D341Med (cell line): ENCODE results near the gene RASSF6.
"Not testable (repeated sequence)": the region's sequence is repeated elsewhere in the genome, so short reads cannot be mapped to it uniquely, and the experiment has no call there.

ENCODE experiments used
- DNase-seq: peaks from one replicate; pipeline ENCODE4 v3.0.0; 2012; ENCODE audit warnings: low spot score

RASSF6 gene, protein sequence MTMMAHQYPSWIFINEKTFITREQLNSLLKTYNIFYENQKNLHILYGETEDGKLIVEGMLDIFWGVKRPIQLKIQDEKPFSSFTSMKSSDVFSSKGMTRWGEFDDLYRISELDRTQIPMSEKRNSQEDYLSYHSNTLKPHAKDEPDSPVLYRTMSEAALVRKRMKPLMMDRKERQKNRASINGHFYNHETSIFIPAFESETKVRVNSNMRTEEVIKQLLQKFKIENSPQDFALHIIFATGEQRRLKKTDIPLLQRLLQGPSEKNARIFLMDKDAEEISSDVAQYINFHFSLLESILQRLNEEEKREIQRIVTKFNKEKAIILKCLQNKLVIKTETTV

GRCh38 chr4:73620115-73620792 lies at the start of gene RASSF6:
TSS of gene RASSF6 (minus strand) at chr4:73620436. CDS start at chr4:73611795, 8,641 bp downstream.
- DNase-seq = peak; percentile 58

DNA sequence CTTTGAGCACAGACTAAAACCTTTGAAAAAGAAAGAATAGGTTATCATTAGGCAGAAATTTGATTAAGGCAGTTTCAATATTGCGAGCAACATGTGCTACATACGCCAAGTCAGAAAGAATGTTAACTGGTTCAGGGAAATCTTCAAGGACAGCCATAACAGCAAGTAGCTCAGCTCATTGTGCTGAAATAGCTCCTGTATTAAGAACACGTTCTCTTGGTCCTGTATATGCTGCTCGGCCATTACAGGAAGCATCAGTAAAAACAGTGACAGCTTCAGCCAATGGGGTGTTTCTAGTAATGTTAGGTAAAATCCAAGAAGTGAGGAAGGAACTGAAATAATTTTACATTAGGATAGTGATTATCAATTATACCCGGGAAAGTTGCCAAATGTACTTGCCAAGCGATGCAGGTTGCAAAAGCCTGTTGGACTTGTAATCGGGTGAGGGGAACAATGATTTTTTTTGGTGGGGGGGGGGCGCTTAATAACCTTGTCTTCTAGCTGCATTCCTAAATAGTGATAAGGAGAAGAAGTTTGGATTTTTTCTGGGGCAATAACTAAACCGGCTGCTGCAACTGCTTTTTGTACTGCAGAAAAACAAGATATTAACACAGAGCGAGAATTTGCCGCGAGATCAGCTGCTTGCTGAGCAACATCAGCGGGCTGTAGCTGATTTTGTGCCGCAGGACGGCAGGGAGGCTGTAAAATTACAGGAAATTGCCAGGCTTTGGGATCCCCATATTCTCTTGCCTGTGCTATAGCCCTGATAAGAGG lies 49.4 kb upstream of the RASSF6 start:
- no peak for DNase-seq

DNA sequence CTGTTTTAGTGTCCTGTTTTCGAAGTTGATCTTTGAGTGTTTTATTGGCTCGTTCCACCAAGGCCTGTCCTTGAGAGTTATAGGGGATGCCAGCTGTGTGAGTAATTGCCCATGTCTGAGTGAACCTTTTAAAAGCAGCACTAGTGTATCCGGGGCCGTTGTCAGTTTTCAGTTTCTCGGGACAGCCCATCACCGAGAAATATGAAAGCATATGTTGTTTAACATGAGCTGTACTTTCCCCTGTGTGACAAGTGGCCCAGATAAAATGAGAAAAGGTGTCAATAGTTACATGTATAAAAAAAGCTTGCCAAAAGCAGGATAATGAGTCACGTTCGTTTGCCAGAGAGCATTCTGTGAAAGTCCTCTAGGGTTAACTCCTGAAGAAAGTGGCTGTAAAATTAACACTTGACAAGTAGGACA lies 48.6 kb upstream of the RASSF6 start:
- no peak for DNase-seq

GRCh38 chr4:73665924-73666323 lies 45.7 kb upstream of the RASSF6 start:
- DNase-seq = not testable (repeated sequence)

DNA sequence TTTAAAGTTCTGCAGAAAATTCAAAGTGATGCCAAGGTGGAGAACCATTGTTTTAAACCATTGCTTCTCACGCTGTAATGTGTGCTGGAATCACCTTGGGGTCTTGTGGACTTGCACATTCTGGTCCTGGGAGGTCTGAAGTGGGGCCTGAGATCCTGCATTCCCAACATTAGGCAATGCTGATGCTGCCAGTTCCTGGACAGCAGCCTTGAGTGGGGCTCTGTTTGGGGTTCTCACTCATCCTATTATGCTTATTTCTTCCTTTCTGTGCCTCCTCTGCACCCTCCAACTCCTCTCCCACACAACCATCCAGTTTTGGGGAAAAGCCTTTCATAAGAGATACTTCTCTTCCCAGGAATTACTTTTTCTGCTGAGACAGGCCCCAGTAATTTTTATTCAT lies 44.2 kb upstream of the RASSF6 start:
- no peak for DNase-seq

GRCh38 chr4:73663576-73663975 lies 43.3 kb upstream of the RASSF6 start:
- no peak for DNase-seq

DNA sequence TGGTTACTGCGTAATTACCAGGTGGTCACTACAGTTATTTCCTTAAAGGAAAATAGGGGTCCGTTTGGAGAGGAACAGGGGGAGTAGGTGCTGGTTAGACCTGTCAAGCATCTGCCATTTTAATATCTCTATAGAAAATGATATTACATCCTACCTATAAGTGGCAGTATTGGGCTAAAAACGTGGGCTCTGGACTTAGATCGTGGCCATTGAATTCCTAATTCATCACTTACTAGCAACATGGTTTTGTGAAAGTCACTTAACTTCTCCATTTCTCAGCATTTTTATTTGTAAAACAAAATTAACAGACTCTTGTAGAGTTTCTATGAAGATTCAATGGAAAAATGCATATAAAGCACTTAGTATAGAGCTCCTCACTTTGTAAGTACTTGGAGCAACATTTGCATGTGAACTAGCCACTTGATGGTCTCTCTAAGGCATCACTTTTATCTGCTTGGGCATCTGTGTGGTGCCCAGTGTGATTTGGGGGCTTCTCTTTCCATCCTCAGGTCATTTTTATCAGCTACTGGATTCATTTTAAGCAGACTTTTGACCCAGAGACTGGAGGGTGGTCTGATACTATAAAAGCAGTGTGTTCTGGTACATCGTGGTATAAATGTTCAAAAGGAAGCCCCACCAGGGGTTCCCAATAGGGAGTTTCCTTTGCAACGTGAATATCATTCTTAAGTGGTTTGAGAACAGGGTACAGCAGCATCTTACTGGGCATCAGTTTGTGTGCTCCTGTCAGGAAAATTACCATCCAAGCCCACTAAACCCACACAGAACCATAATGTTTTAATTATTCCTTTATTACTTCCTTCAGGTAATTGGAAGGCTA lies 42.7 kb upstream of the RASSF6 start:
- peak; percentile 65 for DNase-seq

DNA sequence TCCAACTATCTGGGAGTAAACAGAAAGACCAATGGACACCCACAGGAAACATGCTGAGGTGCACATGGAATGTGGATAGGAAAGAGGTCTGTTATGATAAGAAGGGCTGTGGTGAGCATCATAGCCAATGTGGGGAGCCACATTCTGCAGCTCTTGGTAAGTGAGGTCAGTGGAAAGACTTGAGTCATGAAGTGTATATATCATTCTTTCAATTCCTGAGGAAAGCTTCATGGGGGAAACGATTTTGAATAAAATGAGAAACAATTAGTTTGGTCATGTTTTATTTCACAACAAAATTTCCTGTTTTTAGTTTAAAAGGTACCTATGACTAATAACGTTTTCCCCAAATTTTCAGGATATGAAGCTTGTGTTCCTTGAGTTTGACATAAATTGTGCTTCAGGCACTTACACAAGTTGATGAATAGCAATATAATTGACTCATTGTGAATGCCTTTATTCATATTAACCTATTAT lies 41.4 kb upstream of the RASSF6 start:
- DNase-seq = no peak

DNA sequence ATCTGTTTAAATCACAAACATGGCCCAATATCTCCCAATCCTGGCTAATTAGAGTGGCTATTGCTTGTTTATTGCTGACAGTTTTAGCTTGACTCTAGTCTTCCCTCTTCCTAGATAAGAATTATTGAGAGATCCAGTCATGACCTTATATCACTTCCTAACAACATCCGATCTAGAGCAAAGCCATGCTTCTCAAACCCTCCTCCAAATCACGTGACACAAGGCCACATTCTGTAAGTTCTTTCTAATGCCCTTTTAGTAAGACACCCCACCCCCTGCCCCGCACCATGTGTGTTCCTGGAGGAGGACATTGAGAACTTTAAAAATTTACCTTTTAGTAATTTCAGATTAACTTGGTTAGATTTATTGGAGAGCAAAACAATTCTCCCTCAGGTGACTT lies 40.6 kb upstream of the RASSF6 start:
- no peak for DNase-seq

DNA sequence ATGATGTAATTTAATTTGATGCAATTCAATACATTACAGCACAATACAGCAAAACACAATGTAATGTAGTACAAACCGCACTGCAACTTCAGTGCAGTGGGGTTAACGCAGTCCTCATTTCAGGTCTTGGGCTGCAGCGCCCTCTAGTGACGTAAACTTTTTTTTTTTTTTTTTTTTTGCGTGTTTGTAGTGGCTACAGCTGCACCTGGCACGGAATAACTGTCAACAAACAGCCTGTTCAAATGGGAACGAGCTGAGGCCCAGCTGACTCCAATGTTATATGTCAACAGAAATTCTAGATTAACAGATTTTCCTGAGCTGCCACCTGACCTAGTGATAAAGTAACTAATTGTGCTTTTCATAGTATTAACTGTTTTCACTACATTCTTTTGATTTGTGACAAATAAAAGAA lies 33.5 kb upstream of the RASSF6 start:
- DNase-seq = peak; percentile 74

DNA sequence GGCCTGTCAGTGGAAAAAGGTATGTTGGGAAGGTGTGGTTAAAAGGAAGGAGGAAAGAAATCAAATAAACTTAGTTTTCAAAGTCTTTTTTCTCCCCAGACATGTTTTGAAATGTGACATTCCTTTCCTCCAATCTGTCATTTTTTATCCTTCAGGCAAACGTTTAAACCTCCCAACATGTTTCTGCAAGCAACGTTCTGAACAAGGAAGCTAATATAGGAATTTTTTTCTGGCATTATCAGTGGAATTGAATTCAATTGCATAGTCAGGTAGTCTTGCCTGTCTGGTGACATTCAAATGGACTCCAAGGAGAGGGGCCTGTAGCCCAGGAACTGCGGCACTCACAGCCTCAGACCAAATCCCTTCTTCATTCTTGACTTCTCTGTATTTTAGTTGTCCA lies 30.0 kb upstream of the RASSF6 start:
- no peak for DNase-seq

- no peak for DNase-seq
Observed at GRCh38 chr4:73648478-73648877, 28.2 kb upstream of the RASSF6 start.

GRCh38 chr4:73646117-73646516 lies 25.9 kb upstream of the RASSF6 start:
- no peak for DNase-seq

- DNase-seq = no peak
Observed at GRCh38 chr4:73631565-73632226, 11.5 kb upstream of the RASSF6 start.

GRCh38 chr4:73628834-73629233 lies 8.6 kb upstream of the RASSF6 start:
- not testable (repeated sequence) for DNase-seq

DNA sequence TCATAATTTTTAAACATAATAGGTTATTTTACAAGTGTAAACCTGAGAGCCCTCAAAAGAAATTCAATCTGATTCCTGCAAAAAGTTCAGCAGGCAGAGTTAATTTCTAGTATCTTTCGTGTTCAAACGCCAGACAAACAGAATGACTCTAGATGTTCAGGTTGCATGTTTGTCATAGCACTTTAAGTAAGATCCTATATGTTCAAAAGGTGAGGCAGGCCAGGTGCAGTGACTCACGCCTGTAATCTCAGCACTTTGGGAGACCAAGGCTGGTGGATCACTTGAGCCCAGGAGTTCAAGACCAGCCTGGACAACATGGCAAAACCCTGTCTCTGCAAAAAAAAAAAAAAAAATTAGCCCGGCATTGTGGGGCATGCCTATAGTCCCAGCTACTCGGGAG lies 1.1 kb upstream of the RASSF6 start:
- no peak for DNase-seq

GRCh38 chr4:73619346-73619745 lies 890 bp downstream of the RASSF6 start:
- DNase-seq = no peak

DNA sequence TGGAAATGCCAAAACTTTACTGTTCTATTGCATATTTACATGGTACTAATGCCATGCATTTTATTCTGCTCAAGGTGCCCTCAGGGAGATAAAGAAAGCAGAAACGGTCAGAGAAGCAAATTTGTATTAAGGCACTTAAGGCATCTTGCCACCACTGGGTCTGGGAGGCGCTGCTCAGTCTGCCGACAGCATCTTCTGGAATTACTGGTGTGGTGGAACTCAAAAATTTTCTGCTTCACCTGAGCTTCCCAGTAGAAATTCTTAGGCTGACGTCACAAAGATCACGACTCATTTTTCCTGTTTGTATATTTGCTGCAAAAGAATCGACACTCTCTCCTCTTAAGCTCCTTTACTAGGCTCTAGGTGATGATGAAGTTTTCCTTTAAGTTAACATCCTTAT lies 3.0 kb downstream of the RASSF6 start:
- DNase-seq = no peak

GRCh38 chr4:73615613-73616012 lies 4.6 kb downstream of the RASSF6 start:
- no peak for DNase-seq

DNA sequence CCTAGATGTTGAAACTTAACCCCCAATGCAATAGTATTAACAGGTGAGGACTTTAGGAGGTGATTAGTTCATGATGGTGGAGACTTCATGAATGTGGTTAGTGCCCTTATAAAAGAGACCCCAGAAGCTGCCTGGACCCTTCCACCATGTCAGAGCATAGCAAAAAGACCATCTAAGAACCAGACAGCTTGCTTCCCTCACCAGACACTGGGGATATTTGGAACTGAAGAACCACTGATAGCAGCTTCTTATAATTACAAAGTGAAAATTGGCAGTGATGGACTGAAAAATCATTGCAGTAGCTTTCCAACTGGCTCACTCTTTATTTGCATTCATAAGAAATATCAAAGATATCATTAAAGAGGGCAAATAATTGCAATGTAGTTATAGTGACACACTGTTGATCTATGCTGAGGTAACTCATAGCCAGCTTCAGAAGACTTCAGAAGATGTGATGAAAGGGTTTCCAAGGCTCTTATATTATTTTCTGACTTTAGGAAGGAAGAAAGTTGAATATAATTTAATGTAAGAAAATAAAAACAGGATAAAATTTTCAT lies 5.8 kb downstream of the RASSF6 start:
- no peak for DNase-seq

DNA sequence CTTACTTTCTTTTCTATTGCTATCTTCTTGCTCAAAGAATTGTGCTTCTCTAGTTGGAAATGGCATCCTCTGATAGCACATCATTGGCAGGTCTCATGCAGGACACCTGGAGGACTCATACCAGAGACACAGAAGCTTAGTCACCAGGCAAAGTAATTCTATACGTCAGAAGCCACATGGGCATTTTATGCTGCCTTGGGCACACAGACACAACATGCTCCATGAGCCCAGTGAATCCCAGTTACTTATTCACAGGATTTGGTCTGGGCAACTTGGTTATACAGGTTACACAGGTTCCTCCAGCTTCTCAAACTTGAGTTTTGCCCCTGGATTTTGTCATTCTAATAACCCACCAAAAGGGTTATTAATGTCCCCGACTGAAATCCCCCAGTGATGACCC lies 7.1 kb downstream of the RASSF6 start:
- DNase-seq = no peak
